K562 (cell line): ENCODE data around the gene TRDN.

Experiments
- CTCF ChIP-seq, 3 experiments: IDR thresholded peaks in 2 of 3; conservative IDR thresholded peaks in 1 of 3; 2 replicates each; pipeline ENCODE4 v1.5.1; 2011 to 2012; ENCODE audit warnings: low read length in 3 of 3, mild to moderate bottlenecking in 3 of 3, control low read depth in 2 of 3, improper control_type of control experiment in 1 of 3, inconsistent platforms in 1 of 3, low read depth in 1 of 3, mixed read lengths in 1 of 3, moderate library complexity in 1 of 3; ENCODE audit not compliant: insufficient read depth in 2 of 3
- RCOR1 ChIP-seq, 2 experiments: IDR thresholded peaks; 2 replicates each; pipeline ENCODE4 v1.6.1; 2012; ENCODE audit warnings: low read depth in 2 of 2, low read length in 2 of 2, borderline replicate concordance in 1 of 2, improper control_type of control experiment in 1 of 2
- TAF1 ChIP-seq: IDR thresholded peaks from 2 replicates; pipeline ENCODE4 v1.6.1; 2011; ENCODE audit warnings: mild to moderate bottlenecking, low read length, moderate library complexity; ENCODE audit not compliant: insufficient read depth, control insufficient read depth, severe bottlenecking; ENCODE audit errors: extremely low read depth
- ZNF408 ChIP-seq: fragments of 250-450 bp; sonication (Bioruptor Pico); IDR thresholded peaks from 2 replicates; pipeline ENCODE4 v1.4.0; 2020; ENCODE audit warnings: low read depth, mild to moderate bottlenecking, moderate library complexity
- ZNF717 ChIP-seq: fragments of 250-450 bp; sonication (Bioruptor Pico); IDR thresholded peaks from 2 replicates; pipeline ENCODE4 v1.5.0; 2021

GRCh38 chr6:123662757-123663156 lies 26.0 kb upstream of the TRDN start:
- TF ChIP-seq CTCF (IDR thresholded peaks at IDR 0.05 in 2 of 3, conservative IDR thresholded peaks at IDR 0.05 in 1 of 3; ENCODE audit: insufficient read depth in 2 of 3, low read depth in 1 of 3, low read length in 3 of 3) (no peak), TAF1 (no peak), RCOR1 (IDR thresholded peaks at IDR 0.05; ENCODE audit: borderline replicate concordance in 1 of 2, low read depth in 2 of 2, low read length in 2 of 2) (no peak), ZNF408 (CRISPR knock-in tag) (no peak), ZNF717 (CRISPR knock-in tag) (no peak)
